Measurements from ENCODE around the gene PTPN20.

PTPN20 gene

GRCh38 chr10:47034441-47035051 is 123.3 kb downstream of the PTPN20 start:
- no peak for DNase-seq (ENCODE audit: low spot score)

GRCh38 chr10:47035171-47035818 is 124.1 kb downstream of the PTPN20 start:
- DNase-seq (ENCODE audit: low spot score) = no peak

GRCh38 chr10:47035819-47036337 is 124.7 kb downstream of the PTPN20 start:
- DNase-seq (ENCODE audit: low spot score) = no peak

- DNase-seq (ENCODE audit: low spot score) = no peak
Measured at GRCh38 chr10:47036771-47037170, 125.5 kb downstream of the PTPN20 start.

GRCh38 chr10:47037654-47038425 is 126.6 kb downstream of the PTPN20 start:
- DNase-seq (ENCODE audit: low spot score) = no peak

- no peak for DNase-seq (ENCODE audit: low spot score)
Measured at GRCh38 chr10:47038881-47039561, 127.8 kb downstream of the PTPN20 start.

- no peak for DNase-seq (ENCODE audit: low spot score)
Measured at GRCh38 chr10:47039562-47039913, 128.3 kb downstream of the PTPN20 start.

GRCh38 chr10:47040041-47040491 is 128.8 kb downstream of the PTPN20 start:
- DNase-seq (ENCODE audit: low spot score) = no peak

GRCh38 chr10:47040681-47041080 is 129.5 kb downstream of the PTPN20 start:
- no peak for DNase-seq (ENCODE audit: low spot score)

- DNase-seq (ENCODE audit: low spot score) = no peak
Measured at GRCh38 chr10:47041396-47042198, 130.4 kb downstream of the PTPN20 start.

- no peak for DNase-seq (ENCODE audit: low spot score)
Measured at GRCh38 chr10:47042199-47042473, 130.9 kb downstream of the PTPN20 start.

- DNase-seq (ENCODE audit: low spot score) = no peak
Measured at GRCh38 chr10:47042780-47043750, 131.8 kb downstream of the PTPN20 start.

GRCh38 chr10:47043928-47044538 is 132.8 kb downstream of the PTPN20 start:
- DNase-seq (ENCODE audit: low spot score) = no peak

- DNase-seq (ENCODE audit: low spot score) = no peak
Measured at GRCh38 chr10:47044741-47045140, 133.5 kb downstream of the PTPN20 start.

- DNase-seq (ENCODE audit: low spot score) = no peak
Measured at GRCh38 chr10:47045331-47045861, 134.2 kb downstream of the PTPN20 start.

- no peak for DNase-seq (ENCODE audit: low spot score)
Measured at GRCh38 chr10:47046321-47047126, 135.3 kb downstream of the PTPN20 start.

GRCh38 chr10:47047127-47047504 is 135.9 kb downstream of the PTPN20 start:
- no peak for DNase-seq (ENCODE audit: low spot score)

- peak; percentile 58 for DNase-seq (ENCODE audit: low spot score)
Measured at GRCh38 chr10:47047577-47048525, 136.6 kb downstream of the PTPN20 start.

Measured in hematopoietic multipotent progenitor cell treated with erythropoietin and hydrocortisone succinate and interleukin-3 and kit ligand, for 17 days (in vitro differentiated cells).